ENCODE data around the gene XK.
"Not testable (repeated sequence)": the region's sequence is repeated elsewhere in the genome, so short reads cannot be mapped to it uniquely, and the experiment has no call there.

Gene XK

GRCh38 chrX:37752936-37753335 lies 67.3 kb downstream of the XK start:
- Histone ChIP-seq H3K4me1 (ENCODE audit: control insufficient read depth, insufficient read depth, low read length, unreplicated experiment) (no peaks in the 10 kb centered on the region), H3K36me3 (ENCODE audit: insufficient read depth, low read length) (no peaks in the 10 kb centered on the region), H2AFZ (ENCODE audit: low read length, unreplicated experiment) (no peak overlapping the region), H3K27ac (ENCODE audit: low read depth, low read length) (no peak overlapping the region), H3K4me3 (ENCODE audit: low read depth, low read length) (no peak overlapping the region), H3K79me2 (ENCODE audit: control insufficient read depth, insufficient read depth, low read length, unreplicated experiment) (no peaks in the 10 kb centered on the region), H3K27me3 (ENCODE audit: insufficient read depth, low read length) (0 out of 2 replicates have a peak, but pooled peaks cover 4% of the 10 kb centered on the region)

GRCh38 chrX:37753384-37753783 lies 67.8 kb downstream of the XK start:
- no peak overlapping the region for H2AFZ ChIP-seq (ENCODE audit: low read length, unreplicated experiment)
- H3K4me1 ChIP-seq (ENCODE audit: control insufficient read depth, insufficient read depth, low read length, unreplicated experiment), result no peaks in the 10 kb centered on the region
- H3K27ac ChIP-seq (ENCODE audit: low read depth, low read length), result no peak overlapping the region

GRCh38 chrX:37754516-37754915 lies 68.9 kb downstream of the XK start:
- H3K36me3 ChIP-seq (ENCODE audit: insufficient read depth, low read length), result no peaks in the 10 kb centered on the region
- H3K4me1 ChIP-seq (ENCODE audit: control insufficient read depth, insufficient read depth, low read length, unreplicated experiment), result no peaks in the 10 kb centered on the region
- H3K27ac ChIP-seq (ENCODE audit: low read depth, low read length), result no peak overlapping the region
- H3K4me3 ChIP-seq (ENCODE audit: low read depth, low read length), result no peak overlapping the region
- no peaks in the 10 kb centered on the region for H3K79me2 ChIP-seq (ENCODE audit: control insufficient read depth, insufficient read depth, low read length, unreplicated experiment)
- H3K27me3 ChIP-seq (ENCODE audit: insufficient read depth, low read length), result 0 out of 2 replicates have a peak, but pooled peaks cover 4% of the 10 kb centered on the region
- no peak overlapping the region for H2AFZ ChIP-seq (ENCODE audit: low read length, unreplicated experiment)

More at GRCh38 chrX:37753384-37753783, 67.8 kb downstream of the XK start:
- Histone ChIP-seq H3K4me3 (ENCODE audit: low read depth, low read length) (no peak overlapping the region), H3K36me3 (ENCODE audit: insufficient read depth, low read length) (no peaks in the 10 kb centered on the region), H3K79me2 (ENCODE audit: control insufficient read depth, insufficient read depth, low read length, unreplicated experiment) (no peaks in the 10 kb centered on the region), H3K27me3 (ENCODE audit: insufficient read depth, low read length) (0 out of 2 replicates have a peak, but pooled peaks cover 4% of the 10 kb centered on the region)

GRCh38 chrX:37755025-37755424 lies 69.4 kb downstream of the XK start:
- Histone ChIP-seq H3K36me3 (ENCODE audit: insufficient read depth, low read length) (no peaks in the 10 kb centered on the region), H3K4me1 (ENCODE audit: control insufficient read depth, insufficient read depth, low read length, unreplicated experiment) (no peaks in the 10 kb centered on the region), H2AFZ (ENCODE audit: low read length, unreplicated experiment) (no peak overlapping the region)

GRCh38 chrX:37757082-37757481 lies 71.5 kb downstream of the XK start:
- Histone ChIP-seq H2AFZ (ENCODE audit: low read length, unreplicated experiment) (no peak overlapping the region), H3K27me3 (ENCODE audit: insufficient read depth, low read length) (0 out of 2 replicates have a peak, but pooled peaks cover 4% of the 10 kb centered on the region), H3K4me1 (ENCODE audit: control insufficient read depth, insufficient read depth, low read length, unreplicated experiment) (no peaks in the 10 kb centered on the region), H3K27ac (ENCODE audit: low read depth, low read length) (no peak overlapping the region), H3K36me3 (ENCODE audit: insufficient read depth, low read length) (no peaks in the 10 kb centered on the region), H3K4me3 (ENCODE audit: low read depth, low read length) (no peak overlapping the region), H3K79me2 (ENCODE audit: control insufficient read depth, insufficient read depth, low read length, unreplicated experiment) (no peaks in the 10 kb centered on the region)

More at GRCh38 chrX:37755025-37755424, 69.4 kb downstream of the XK start:
- Histone ChIP-seq H3K27ac (ENCODE audit: low read depth, low read length) (no peak overlapping the region), H3K79me2 (ENCODE audit: control insufficient read depth, insufficient read depth, low read length, unreplicated experiment) (no peaks in the 10 kb centered on the region), H3K4me3 (ENCODE audit: low read depth, low read length) (no peak overlapping the region), H3K27me3 (ENCODE audit: insufficient read depth, low read length) (0 out of 2 replicates have a peak, but pooled peaks cover 4% of the 10 kb centered on the region)

- Histone ChIP-seq H3K79me2 (ENCODE audit: control insufficient read depth, insufficient read depth, low read length, unreplicated experiment) (no peaks in the 10 kb centered on the region), H3K27me3 (ENCODE audit: insufficient read depth, low read length) (peaks cover 4% of the 10 kb centered on the region; the same call in 1 of the 2 replicates), H2AFZ (ENCODE audit: low read length, unreplicated experiment) (no peak overlapping the region), H3K27ac (ENCODE audit: low read depth, low read length) (no peak overlapping the region), H3K36me3 (ENCODE audit: insufficient read depth, low read length) (no peaks in the 10 kb centered on the region), H3K4me1 (ENCODE audit: control insufficient read depth, insufficient read depth, low read length, unreplicated experiment) (no peaks in the 10 kb centered on the region), H3K4me3 (ENCODE audit: low read depth, low read length) (no peak overlapping the region)
Observed at GRCh38 chrX:37759351-37759750, 73.8 kb downstream of the XK start.

- H3K4me1 ChIP-seq (ENCODE audit: control insufficient read depth, insufficient read depth, low read length, unreplicated experiment), result no peaks in the 10 kb centered on the region
- no peak overlapping the region for H3K27ac ChIP-seq (ENCODE audit: low read depth, low read length)
- no peak overlapping the region for H3K4me3 ChIP-seq (ENCODE audit: low read depth, low read length)
Observed at GRCh38 chrX:37759878-37760418, 74.4 kb downstream of the XK start.

GRCh38 chrX:37763400-37763799 lies 77.8 kb downstream of the XK start:
- H2AFZ ChIP-seq (ENCODE audit: low read length, unreplicated experiment), result no peak overlapping the region
- H3K36me3 ChIP-seq (ENCODE audit: insufficient read depth, low read length), result no peaks in the 10 kb centered on the region
- H3K79me2 ChIP-seq (ENCODE audit: control insufficient read depth, insufficient read depth, low read length, unreplicated experiment), result no peaks in the 10 kb centered on the region
- H3K27me3 ChIP-seq (ENCODE audit: insufficient read depth, low read length), result no peaks in the 10 kb centered on the region; the same call in 1 of the 2 replicates
- H3K4me1 ChIP-seq (ENCODE audit: control insufficient read depth, insufficient read depth, low read length, unreplicated experiment), result no peaks in the 10 kb centered on the region
- no peak overlapping the region for H3K4me3 ChIP-seq (ENCODE audit: low read depth, low read length)
- H3K27ac ChIP-seq (ENCODE audit: low read depth, low read length), result no peak overlapping the region

More at GRCh38 chrX:37759878-37760418, 74.4 kb downstream of the XK start:
- Histone ChIP-seq H3K27me3 (ENCODE audit: insufficient read depth, low read length) (peaks cover 4% of the 10 kb centered on the region; the same call in 1 of the 2 replicates), H3K36me3 (ENCODE audit: insufficient read depth, low read length) (no peaks in the 10 kb centered on the region), H2AFZ (ENCODE audit: low read length, unreplicated experiment) (no peak overlapping the region), H3K79me2 (ENCODE audit: control insufficient read depth, insufficient read depth, low read length, unreplicated experiment) (no peaks in the 10 kb centered on the region)

- no peak overlapping the region for H2AFZ ChIP-seq (ENCODE audit: low read length, unreplicated experiment)
- H3K27ac ChIP-seq (ENCODE audit: low read depth, low read length), result no peak overlapping the region
- H3K36me3 ChIP-seq (ENCODE audit: insufficient read depth, low read length), result no peaks in the 10 kb centered on the region
- H3K4me3 ChIP-seq (ENCODE audit: low read depth, low read length), result no peak overlapping the region
- H3K79me2 ChIP-seq (ENCODE audit: control insufficient read depth, insufficient read depth, low read length, unreplicated experiment), result no peaks in the 10 kb centered on the region
- no peaks in the 10 kb centered on the region for H3K4me1 ChIP-seq (ENCODE audit: control insufficient read depth, insufficient read depth, low read length, unreplicated experiment)
- no peaks in the 10 kb centered on the region; the same call in 1 of the 2 replicates for H3K27me3 ChIP-seq (ENCODE audit: insufficient read depth, low read length)
Observed at GRCh38 chrX:37765507-37765906, 79.9 kb downstream of the XK start.

GRCh38 chrX:37767430-37767829 lies 81.8 kb downstream of the XK start:
- no peak overlapping the region for H3K4me3 ChIP-seq (ENCODE audit: low read depth, low read length)
- H3K36me3 ChIP-seq (ENCODE audit: insufficient read depth, low read length), result no peaks in the 10 kb centered on the region

GRCh38 chrX:37768866-37769265 lies 83.3 kb downstream of the XK start:
- H2AFZ ChIP-seq (ENCODE audit: low read length, unreplicated experiment); H3K27ac ChIP-seq (ENCODE audit: low read depth, low read length); H3K79me2 ChIP-seq (ENCODE audit: control insufficient read depth, insufficient read depth, low read length, unreplicated experiment); H3K36me3 ChIP-seq (ENCODE audit: insufficient read depth, low read length); H3K4me3 ChIP-seq (ENCODE audit: low read depth, low read length); H3K27me3 ChIP-seq (ENCODE audit: insufficient read depth, low read length); H3K4me1 ChIP-seq (ENCODE audit: control insufficient read depth, insufficient read depth, low read length, unreplicated experiment): not testable (repeated sequence)

More at GRCh38 chrX:37767430-37767829, 81.8 kb downstream of the XK start:
- Histone ChIP-seq H3K27ac (ENCODE audit: low read depth, low read length) (no peak overlapping the region), H3K4me1 (ENCODE audit: control insufficient read depth, insufficient read depth, low read length, unreplicated experiment) (no peaks in the 10 kb centered on the region), H3K27me3 (ENCODE audit: insufficient read depth, low read length) (no peaks in the 10 kb centered on the region; the same call in 1 of the 2 replicates), H2AFZ (ENCODE audit: low read length, unreplicated experiment) (no peak overlapping the region), H3K79me2 (ENCODE audit: control insufficient read depth, insufficient read depth, low read length, unreplicated experiment) (no peaks in the 10 kb centered on the region)
